GM18511 (cell line): ENCODE measurements around the gene OOSP3.
"Not testable (repeated sequence)": the region's sequence is repeated elsewhere in the genome, so short reads cannot be mapped to it uniquely, and the experiment has no call there.

Experiments
- ATAC-seq: cut with Tn5 transposase; IDR thresholded peaks from one replicate; pipeline ENCODE4 v1.9.1; 2021; ENCODE audit warnings: mild to moderate bottlenecking, moderate library complexity; ENCODE audit not compliant: unreplicated experiment

The OOSP3 gene

DNA sequence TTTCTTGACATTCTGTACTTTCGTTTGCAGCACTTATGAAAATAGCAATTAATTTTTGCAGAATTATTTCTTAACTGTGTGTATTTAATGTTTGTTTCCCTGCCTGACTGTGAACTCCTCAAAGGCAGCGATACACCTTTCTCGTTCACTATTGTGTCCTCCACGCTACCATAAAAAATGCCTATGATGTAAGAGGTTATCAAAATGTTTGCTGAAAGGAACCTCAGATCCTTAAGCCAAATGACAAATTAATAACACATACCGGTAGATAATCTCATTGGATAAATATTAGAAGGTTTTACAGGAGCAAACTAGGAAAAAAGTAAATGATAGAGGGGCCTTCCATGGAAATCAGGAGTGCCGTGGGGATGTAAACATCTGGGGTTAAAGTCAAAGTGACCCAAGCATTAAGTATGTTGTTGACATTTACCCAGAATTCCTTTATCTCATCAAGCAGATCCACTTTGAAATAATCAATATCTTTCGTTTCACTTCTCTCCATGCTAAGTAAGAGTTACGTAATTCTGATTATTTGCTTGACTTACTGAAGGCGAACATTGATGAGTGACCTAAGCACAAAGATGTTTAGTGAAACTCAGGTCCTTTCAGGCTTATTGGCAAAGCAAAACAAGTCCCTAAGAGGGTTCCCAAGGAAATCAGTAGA is 2.6 kb upstream of the OOSP3 start:
- no peak for ATAC-seq

DNA sequence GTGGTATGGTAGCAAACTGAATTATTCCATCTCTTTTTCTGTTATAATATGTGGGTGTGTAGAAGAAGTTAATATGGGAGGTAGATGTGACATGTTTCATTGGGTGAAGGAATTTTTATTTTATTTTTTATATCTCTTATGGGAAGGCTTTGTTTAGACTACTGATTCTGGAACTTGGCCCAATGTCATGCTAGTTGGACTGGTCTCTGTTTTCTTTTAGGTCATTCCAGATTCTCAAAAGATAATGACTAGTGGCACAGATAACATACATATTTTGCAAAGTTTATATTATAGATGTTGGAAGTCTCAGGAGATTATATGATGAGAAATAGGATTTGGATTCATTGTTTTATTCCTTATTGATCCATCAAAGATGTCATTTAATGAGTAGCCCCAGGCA is 1.3 kb upstream of the OOSP3 start:
- no peak for ATAC-seq

DNA sequence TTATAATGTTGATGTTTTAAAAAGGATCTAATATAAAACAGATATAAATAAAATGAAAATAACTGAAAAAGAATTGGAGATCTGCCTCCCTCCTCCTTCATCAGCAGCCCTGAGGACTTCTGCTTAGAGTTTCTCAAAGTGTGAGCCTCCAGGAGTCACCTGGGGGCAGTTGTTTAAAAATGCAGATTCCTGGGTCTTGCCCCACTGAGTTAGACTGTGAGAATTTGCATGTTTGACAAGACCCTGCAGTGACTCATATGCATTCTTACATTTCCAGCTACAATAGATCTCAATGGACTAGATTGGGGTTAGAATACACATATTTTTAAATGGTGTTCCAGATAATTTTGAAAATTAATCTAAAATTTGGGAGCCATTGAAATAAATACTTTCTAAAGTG is 798 bp upstream of the OOSP3 start:
- no peak for ATAC-seq

DNA sequence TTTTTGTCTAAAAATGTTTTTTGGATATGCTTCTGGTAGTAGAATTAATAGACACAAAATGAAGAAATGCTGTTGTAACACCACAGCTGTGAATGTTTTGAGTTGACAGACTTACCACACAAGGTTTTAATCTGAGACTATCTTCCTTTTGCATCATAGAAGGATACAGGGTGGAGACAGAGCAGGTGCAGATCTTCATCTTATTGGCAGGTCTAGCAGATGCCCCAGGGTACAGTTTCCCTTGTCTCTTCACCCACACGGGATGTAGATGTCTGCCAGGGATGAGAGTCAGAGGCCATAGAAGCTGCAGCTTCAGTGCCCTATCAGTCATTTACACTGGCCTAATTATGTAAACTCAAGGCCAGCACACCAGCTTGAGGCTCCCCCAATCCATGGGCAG is 985 bp downstream of the OOSP3 start:
- ATAC-seq = no peak

DNA sequence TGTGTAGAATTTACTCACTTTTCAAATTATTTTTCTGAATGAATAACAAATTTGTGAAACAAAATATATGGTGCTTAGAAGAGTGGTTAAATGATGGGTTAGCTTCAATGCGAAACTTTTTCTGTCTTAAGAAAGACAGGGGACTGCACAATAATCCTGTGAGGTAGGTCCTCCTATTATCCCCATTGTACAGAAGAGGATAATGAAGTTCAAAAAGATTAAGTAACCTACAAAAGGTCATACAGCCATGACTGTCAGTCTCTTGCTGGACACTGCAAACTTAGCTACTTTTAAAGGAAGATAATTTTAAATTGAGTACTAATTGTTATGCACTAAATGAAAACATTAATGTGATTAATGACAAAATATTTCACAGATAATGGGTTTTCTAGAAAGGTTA is 5.0 kb downstream of the OOSP3 start:
- ATAC-seq = no peak

DNA sequence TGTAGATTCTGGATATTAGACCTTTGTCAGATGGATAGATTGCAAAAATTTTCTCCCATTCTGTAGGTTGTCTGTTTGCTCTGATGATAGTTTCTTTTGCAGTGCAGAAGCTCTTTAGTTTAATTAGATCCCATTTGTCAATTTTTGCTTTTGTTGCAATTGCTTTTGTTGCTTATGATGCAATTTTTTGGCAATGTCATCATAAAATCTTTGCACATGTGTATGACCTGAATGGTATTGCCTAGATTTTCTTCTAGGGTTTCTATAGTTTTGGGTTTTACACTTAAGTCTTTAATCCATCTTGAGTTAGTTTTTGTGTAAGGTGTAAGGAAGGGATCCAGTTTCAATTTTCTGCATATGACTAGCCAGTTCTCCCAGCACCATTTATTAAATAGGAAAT is 8.6 kb downstream of the OOSP3 start:
- not testable (repeated sequence) for ATAC-seq

DNA sequence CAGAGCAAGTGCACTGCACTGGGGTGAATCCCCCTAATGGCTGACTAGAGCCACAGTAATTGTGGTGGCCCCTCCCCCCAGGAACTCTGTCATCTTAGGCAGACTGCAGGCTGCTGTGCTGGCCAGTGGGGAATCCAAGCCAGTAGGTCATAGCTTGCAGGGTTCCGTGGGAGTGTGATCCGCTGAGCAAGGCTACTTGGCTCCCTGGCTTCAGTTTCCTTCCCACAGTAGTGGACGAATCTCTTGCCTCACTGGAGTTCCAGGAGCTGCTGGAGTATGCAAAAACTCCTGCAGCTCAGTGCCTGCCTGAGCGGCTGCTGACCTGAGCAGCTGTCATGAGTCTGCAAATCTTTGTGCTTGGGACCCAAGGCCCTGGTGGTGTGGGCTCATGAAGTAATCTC is 13.2 kb downstream of the OOSP3 start:
- no peak for ATAC-seq

DNA sequence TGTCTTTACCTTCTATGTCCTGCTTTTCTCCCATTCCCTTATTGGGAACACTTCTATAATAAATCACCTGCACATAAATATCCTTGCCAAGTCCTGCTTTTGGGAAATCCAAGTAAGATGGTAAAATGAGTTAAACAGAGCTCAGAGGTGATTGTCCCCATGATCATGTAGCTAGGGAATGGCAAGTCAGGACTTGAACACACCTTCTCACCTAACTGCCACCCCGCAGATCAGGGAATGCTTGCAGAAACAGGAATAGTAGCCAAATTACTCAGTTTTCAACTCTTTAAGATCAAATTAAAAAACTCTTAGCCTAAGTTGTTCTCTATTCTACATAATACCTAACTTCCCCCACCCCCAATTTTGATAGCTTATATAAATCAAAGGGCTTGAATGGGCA is 16.0 kb downstream of the OOSP3 start:
- ATAC-seq = no peak

DNA sequence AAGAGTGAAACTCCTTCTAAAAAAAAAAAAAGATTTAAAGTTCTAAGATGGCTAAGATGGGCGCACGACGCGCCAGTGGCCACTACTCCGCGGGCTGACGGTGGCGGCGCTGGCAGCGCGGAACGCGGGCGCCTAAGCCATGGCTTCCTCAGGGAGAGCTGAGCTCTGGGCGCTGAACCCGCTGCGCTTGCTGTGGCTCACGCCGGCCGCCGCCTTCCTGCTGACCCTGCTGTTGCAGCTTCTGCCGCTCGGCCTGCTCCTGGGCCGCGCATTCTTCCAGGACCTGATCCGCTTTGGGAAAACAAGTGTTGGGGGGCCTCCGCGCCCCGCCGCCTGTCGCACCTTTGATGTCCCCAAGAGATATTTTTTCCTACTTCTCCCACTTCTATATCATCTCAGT is 19.5 kb downstream of the OOSP3 start:
- ATAC-seq = no peak

DNA sequence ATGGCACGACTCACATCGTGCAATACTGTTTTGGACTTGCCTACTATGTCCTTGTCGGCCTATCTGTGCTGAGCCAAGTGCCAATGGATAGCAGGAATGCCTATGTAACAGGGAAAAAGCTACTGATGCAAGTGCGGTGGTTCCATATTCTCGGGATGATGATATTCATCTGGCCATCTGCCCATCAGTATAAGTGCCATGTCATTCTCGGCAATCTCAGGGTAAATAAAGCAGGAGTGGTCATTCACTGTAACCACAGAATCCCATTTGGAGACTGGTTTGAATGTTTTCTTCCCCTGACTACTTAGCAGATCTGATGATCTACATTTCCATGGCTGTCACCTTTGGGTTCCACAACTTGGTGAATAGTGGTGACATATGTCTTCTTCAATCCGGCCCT is 20.1 kb downstream of the OOSP3 start:
- ATAC-seq = no peak

DNA sequence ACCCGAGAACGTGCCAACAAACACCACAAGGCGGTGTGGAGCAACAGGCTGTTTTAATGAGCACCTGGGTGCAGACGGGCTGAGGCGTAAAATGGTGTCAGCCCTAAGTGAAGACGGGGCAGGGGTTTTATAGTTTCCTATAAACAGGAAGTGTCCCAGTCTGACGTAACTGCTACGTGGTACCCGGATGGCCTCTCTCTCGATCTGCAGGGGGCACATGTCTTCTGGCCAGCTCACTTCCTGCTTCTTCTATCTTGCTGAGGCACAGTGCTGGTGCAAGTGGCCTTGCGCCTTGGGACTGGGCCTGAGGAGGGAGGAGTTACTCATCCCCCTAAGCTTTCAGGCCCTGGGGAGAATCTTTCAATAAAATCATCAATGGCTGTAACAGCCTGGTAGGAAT is 20.9 kb downstream of the OOSP3 start:
- no peak for ATAC-seq

DNA sequence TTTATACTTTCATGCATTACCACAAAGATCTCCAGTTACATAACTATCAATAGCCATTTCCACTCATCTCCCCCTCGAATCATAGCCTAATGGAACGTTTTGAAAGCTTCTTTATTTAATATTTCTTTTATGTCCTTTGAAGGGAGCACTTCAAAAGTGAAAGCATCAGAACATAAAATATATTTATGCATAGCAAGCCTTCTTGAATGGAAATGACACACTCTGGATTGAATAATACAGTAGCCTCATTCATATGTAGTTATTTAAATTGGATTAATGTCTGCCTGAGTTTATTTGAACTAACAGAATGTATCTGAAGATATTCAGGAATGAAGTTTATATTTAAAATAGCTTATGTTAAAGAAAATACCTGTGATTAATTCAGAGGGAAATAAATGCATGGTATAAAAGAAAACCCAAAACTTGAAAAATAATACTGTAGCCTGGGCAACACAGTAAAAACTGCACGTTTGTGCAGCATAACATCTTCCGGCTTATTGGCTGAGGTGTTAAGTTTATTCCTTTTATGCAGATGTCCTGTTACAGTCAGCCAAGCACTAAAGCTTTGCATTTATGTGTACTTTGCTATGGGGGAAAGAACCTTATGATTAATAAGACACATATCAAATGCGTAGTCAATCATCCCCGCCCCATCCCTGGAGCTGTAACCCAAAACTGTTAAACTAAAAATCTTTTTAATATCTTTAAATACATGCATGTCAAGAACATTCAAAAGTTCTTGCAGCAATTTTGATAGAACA is 22.0 kb downstream of the OOSP3 start:
- no peak for ATAC-seq

DNA sequence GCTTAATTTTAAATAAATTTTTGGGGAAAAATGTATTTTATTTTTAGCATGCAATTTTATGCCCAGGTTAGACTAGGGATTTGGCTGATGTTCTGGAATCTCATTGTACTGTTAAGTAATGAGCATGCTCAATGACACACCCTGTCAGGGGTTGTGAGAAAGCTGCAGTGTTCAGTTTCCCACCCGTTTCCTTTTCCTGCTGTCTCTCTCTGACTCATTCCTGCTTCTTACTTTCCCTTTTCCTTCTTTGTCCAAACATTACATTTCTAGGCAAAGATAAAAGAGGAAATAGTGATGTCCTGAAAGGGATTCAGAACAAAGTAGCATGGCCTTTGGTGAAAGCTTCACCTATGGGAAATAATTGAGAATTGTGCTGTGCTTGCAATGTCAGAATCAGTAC is 22.7 kb downstream of the OOSP3 start:
- no peak for ATAC-seq

DNA sequence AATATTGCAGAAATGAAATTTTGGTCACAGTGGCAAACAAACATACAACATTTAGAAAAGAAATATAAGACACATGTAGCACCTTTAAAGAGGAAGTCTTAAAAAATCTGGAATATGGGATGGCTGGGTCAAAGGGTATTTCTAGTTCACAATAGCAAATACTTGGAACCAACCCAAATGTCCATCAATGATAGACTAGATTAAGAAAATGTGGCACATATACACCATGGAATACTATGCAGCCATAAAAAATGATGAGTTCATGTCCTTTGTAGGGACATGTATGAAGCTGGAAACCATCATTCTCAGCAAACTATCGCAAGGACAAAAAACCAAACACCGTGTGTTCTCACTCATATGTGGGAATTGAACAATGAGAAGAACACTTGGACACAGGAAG is 25.0 kb downstream of the OOSP3 start:
- ATAC-seq = not testable (repeated sequence)

DNA sequence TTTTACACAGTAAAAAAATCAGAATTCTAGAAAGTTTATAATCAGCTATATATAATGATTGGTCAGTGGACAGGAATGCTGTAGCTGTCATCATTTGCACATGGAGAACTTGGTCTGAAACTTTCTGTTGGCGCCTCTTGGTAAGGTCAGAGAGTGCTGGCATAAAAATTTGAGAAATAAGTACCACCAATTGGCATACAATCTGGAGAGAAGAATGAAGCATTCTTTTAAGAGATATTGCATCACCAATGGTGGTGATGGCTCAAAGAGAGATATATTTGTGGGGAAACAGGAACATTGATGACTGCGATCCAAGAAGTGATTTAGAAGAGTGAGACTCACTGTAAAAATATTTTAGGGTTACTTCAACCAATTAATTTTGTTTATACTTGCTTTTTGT is 39.9 kb downstream of the OOSP3 start:
- no peak for ATAC-seq

DNA sequence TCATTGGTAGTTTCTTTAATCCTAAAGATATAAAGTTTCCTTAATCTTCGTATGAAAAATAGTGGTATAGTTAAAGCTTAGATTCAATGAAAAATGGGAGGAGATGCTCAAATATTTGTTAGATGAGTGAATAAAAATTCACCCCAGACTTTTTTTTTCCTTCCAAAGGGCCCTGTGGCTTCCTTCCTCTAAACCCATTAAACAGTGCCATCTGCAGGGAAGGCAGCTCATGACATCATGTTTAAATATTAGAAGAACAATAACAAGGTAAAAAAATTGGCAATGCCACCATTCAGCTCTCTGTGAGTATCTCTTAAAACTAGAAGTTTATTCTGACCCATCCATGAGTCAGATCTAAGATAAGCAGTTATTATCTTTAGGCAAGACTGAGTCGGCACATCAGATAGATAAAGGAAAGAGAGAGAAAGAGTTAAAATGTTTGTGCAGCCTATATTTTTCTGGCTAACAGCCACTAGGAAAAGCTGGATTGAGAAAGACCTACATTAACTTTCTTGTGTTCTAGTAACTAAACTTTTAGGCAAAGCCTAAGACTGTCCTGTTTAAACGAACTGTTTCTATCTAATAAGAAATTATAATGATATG is 40.5 kb downstream of the OOSP3 start:
- ATAC-seq = no peak

DNA sequence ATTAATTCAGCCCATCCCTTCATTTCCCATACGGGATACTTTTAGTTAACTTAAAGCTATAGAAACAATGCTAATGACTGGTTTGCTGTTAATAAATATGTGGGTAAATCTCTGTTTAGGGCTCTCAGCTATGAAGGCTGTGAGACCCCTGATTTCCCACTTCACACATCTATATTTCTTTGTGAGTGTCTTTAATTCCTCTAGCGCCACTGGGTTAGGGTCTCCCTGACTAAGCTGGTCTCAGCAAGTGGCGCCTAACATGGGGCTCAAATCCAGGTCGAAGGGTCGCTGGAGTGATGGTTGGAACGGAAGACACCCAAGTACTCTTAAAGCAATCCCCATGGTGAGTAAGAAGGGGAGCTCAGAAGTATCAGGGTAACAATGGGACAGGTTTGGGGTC is 45.2 kb downstream of the OOSP3 start:
- ATAC-seq = no peak

DNA sequence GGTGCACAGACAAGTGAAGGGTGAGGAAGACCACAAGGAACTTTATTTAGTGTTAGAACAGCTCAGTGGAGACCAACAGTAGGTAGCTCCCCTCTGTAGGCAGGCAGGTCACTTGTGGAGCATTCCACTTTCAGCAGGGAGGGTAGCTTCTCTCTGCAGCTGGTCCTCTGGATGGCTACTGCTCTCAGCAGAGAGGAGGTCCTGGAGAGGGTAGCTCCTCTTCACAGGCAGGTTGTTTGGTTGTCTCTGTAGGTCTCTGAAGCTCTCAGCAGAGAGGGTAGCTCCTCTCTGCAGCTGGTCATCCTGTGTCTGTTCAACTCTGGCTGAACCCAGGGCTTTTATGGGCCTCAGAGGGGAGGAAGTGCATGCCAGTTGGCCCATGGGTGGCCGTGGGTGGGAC is 53.1 kb downstream of the OOSP3 start:
- no peak for ATAC-seq

DNA sequence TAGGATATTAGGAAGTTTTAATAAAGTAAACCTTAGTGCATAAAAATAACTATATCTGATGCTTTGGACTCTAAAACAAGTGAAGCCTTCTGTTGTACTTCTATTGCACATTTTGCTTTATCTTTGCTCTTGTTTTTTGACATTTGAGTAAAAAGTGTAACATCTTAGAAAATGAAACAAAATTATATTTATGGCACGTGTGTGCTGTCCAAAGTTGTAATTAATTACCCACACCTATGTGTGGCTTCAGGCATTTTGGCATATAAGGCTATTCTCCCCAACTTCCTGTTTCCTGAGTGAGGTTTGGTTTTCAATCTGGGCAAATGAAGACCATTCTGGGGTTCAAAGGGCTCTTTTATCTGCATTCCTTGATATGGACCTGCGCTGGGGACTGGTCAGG is 59.5 kb downstream of the OOSP3 start, which contains the start of gene OOSP1:
Gene OOSP1, plus strand, starts transcription at position 301 of the 400 bp plus-strand sequence. Its CDS starts 23 bp downstream, at position 324.
- ATAC-seq = no peak

DNA sequence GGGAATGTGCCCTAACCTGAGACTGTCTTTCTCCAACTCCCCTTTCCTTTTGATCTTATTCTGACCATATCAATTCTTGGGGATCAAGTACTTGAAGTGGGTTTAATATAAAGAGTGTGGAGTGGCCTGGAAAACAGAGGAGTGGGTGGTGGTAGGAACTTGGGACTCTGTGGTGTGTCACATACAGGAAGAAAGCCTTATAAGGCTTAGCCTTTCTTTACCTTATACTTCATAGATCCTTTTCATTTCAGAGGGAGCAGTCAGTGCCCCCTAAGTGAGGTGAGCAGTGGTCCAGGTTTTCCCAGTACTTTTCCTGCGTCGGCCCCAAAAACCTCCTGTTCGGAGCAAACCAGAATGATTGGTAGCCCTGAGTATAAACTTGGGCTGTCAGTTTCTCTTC is 60.1 kb downstream of the OOSP3 start:
- ATAC-seq = no peak

DNA sequence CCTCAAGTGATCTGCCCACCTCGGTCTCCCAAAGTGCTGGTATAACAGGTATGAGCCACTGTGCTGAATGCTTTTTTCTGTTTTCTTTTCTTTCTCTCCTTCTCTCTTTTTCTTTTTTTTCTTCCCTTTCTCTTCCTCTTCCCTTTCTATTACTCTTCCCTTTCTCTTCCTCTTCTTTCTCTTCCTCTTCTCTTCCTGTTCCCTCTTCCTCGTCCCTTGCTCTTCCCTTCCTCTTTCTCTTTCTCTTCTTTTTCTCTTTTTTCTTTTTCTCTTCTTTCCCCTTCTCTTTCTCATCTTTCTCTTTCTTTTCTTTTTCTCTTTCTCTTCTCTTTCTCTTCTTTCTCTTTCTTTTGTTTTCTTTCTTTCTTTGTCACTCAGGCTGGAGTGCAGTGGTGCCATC is 60.9 kb downstream of the OOSP3 start:
- no peak for ATAC-seq

DNA sequence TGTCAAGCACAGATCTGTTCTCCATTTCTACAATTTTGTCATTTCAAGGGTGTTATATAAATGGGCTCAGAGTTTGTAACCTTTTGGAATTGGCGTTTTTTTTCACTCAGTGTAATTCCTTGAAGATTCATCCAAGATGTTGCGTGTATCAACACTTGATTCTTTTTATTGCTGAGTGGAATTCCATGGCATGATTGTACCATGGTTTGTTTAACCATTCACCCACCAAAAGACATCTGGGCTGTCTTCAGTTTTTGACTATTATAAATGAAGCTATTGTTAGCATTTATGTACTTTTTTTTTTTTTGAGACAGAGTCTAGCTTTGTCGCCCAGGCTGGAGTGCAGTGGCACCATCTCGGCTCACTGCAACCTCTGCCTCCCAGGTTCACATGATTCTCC is 62.5 kb downstream of the OOSP3 start:
- ATAC-seq = no peak
